GM12878 (cell line): ENCODE measurements around the gene IQGAP2. TPM values are rescaled to one million over a fixed set of nuclear protein-coding genes. Genes with fewer than 3 reads are reported as not detected.

Experiments used
- ATAC-seq: fragments of 200-7000 bp; cut with Tn5 transposase; 3 replicates; pipeline ENCODE4 v1.9.1; 2020; ENCODE audit warnings: mild to moderate bottlenecking, moderate library complexity
- BruUV-seq: library from RNA; stranded (reverse); fragments of 400-500 nt; replicated peaks from 2 replicates; lab custom pipeline; 2021; lab: Mats Ljungman, UMichigan
- CTCF ChIA-PET: fragments of 300-600 bp; sonication (Branson Sonifier 250); formaldehyde crosslinking; extraction: SDS; loops from one replicate; lab custom pipeline; 2021; ENCODE audit warnings: inconsistent platforms; lab: Yijun Ruan, JAX
- POLR2A ChIA-PET: fragments of 350-600 bp; formaldehyde crosslinking; extraction: SDS; loops from one replicate; lab custom pipeline; 2021; ENCODE audit warnings: inconsistent platforms; lab: Charles Lee
- RAD21 ChIA-PET: fragments of 300-600 bp; sonication (Branson Sonifier 250); formaldehyde crosslinking; loops from one replicate; lab custom pipeline; 2023; ENCODE audit warnings: antibody characterized with exemption; ENCODE audit not compliant: unreplicated experiment; lab: Charles Lee
- SMC1A ChIA-PET: fragments of 300-600 bp; sonication (Branson Sonifier 250); formaldehyde crosslinking; loops from one replicate; lab custom pipeline; 2023; ENCODE audit not compliant: unreplicated experiment, uncharacterized antibody; lab: Charles Lee
- DNase-seq: peaks from one replicate; pipeline ENCODE4 v3.0.0-alpha.2; 2011; ENCODE audit warnings: low read depth, low spot score
- FAIRE-seq: peaks from 3 replicates; lab custom pipeline; 2011; peaks lifted over from hg19 to GRCh38; lab: Jason Lieb, UNC
- H2AFZ ChIP-seq: 2 replicates; pipeline ENCODE4 v1.6.0; 2011; ENCODE audit warnings: low read depth, low read length, control low read depth; ENCODE audit not compliant: control insufficient read depth
- H3K27ac ChIP-seq: 2 replicates; pipeline ENCODE4 v1.5.1; 2011; ENCODE audit warnings: control low read depth; ENCODE audit not compliant: control insufficient read depth, insufficient read depth
- H3K27me3 ChIP-seq, 2 experiments: replicated peaks in 1 of 2; 2 replicates each; pipeline versions ENCODE4 v1.6.0 to v1.6.1; 2011; ENCODE audit warnings: low read length in 1 of 2; ENCODE audit not compliant: control insufficient read depth in 2 of 2, insufficient read depth in 2 of 2
- H3K36me3 ChIP-seq, 2 experiments: 2 replicates each; pipeline ENCODE4 v1.5.1; 2011; ENCODE audit warnings: low read length in 1 of 2; ENCODE audit not compliant: control insufficient read depth in 2 of 2, insufficient read depth in 2 of 2
- H3K4me1 ChIP-seq: 2 replicates; pipeline ENCODE4 v1.6.1; 2011; ENCODE audit warnings: mild to moderate bottlenecking, low read length, moderate library complexity, mixed read lengths; ENCODE audit not compliant: control insufficient read depth, insufficient read depth
- H3K4me2 ChIP-seq: 2 replicates; pipeline ENCODE4 v1.6.0; 2011; ENCODE audit warnings: control low read depth; ENCODE audit not compliant: control insufficient read depth, insufficient read depth
- H3K4me3 ChIP-seq: fragments of 200-600 bp; sonication (generic); 2 replicates; pipeline ENCODE4 v1.5.1; 2016
- H3K79me2 ChIP-seq: 2 replicates; pipeline ENCODE4 v1.6.0; 2011; ENCODE audit warnings: low read length; ENCODE audit not compliant: control insufficient read depth, insufficient read depth
- H3K9ac ChIP-seq: 2 replicates; pipeline ENCODE4 v1.8.0; 2011; ENCODE audit warnings: low read length, control low read depth, mixed read lengths; ENCODE audit not compliant: control insufficient read depth, insufficient read depth
- H3K9me3 ChIP-seq: replicated peaks from 3 replicates; pipeline ENCODE4 v1.5.1; 2011; ENCODE audit warnings: mild to moderate bottlenecking, low read length; ENCODE audit not compliant: control insufficient read depth, insufficient read depth
- H4K20me1 ChIP-seq: 2 replicates; pipeline ENCODE4 v1.6.0; 2011; ENCODE audit not compliant: control insufficient read depth, insufficient read depth
- BMI1 ChIP-seq: fragments of 450-650 bp; IDR thresholded peaks from 2 replicates; pipeline ENCODE4 v1.6.1; 2016; ENCODE audit warnings: mild to moderate bottlenecking, moderate library complexity, borderline replicate concordance
- FOXM1 ChIP-seq: IDR thresholded peaks from 2 replicates; pipeline ENCODE4 v1.6.1; 2012; ENCODE audit warnings: low read depth, mild to moderate bottlenecking, inconsistent platforms, low read length, moderate library complexity
- NFXL1 ChIP-seq: fragments of 450-650 bp; IDR thresholded peaks from 2 replicates; pipeline ENCODE4 v1.6.1; 2017; ENCODE audit warnings: antibody characterized with exemption, mild to moderate bottlenecking, borderline replicate concordance
- NFYB ChIP-seq: IDR thresholded peaks from 2 replicates; pipeline ENCODE4 v1.6.1; 2011; ENCODE audit warnings: low read depth, mild to moderate bottlenecking, low read length, improper control_type of control experiment, moderate library complexity; ENCODE audit not compliant: insufficient read depth
- PBX3 ChIP-seq: IDR thresholded peaks from 2 replicates; pipeline ENCODE4 v1.6.1; 2011; ENCODE audit warnings: mild to moderate bottlenecking, low read depth, low read length, moderate library complexity; ENCODE audit not compliant: insufficient replicate concordance
- POU2F2 ChIP-seq: IDR thresholded peaks from 3 replicates; pipeline ENCODE4 v1.6.1; 2011; ENCODE audit warnings: low read depth, mild to moderate bottlenecking, low read length, borderline replicate concordance
- RUNX3 ChIP-seq: IDR thresholded peaks from 2 replicates; pipeline ENCODE4 v1.6.1; 2012; ENCODE audit warnings: low read length, inconsistent platforms
- SIN3A ChIP-seq: IDR thresholded peaks from 2 replicates; pipeline ENCODE4 v1.6.1; 2012; ENCODE audit warnings: low read depth, low read length, improper control_type of control experiment
- USF2 ChIP-seq: IDR thresholded peaks from 2 replicates; pipeline ENCODE4 v1.6.1; 2011; ENCODE audit warnings: low read depth, low read length, improper control_type of control experiment, borderline replicate concordance
- WRNIP1 ChIP-seq: IDR thresholded peaks from 2 replicates; pipeline ENCODE4 v1.6.1; 2011; ENCODE audit warnings: low read depth, low read length, improper control_type of control experiment, borderline replicate concordance
- YY1 ChIP-seq: IDR thresholded peaks from 2 replicates; pipeline ENCODE4 v1.6.1; 2011; ENCODE audit warnings: low read depth, mild to moderate bottlenecking, low read length
- ZBTB4 ChIP-seq: fragments of 450-650 bp; formaldehyde crosslinking; IDR thresholded peaks from 2 replicates; pipeline ENCODE4 v1.4.0; 2022; ENCODE audit warnings: mild to moderate bottlenecking, moderate library complexity
- ZNF384 ChIP-seq: IDR thresholded peaks from 2 replicates; pipeline ENCODE4 v1.6.1; 2012; ENCODE audit warnings: low read depth, mild to moderate bottlenecking, low read length, improper control_type of control experiment, borderline replicate concordance
- WGBS: methylation state at CpG from one replicate; pipeline ENCODE4 v1.1.6; 2016; ENCODE audit warnings: low lambda C conversion rate; ENCODE audit not compliant: insufficient replicate concordance, insufficient coverage; ENCODE audit errors: missing lambda C conversion rate; 5-methylcytosine and 5-hydroxymethylcytosine counted together
- in situ Hi-C: fragments of 300-500 bp; cut with MboI; formaldehyde crosslinking; loops from 9 replicates; pipeline ENCODE4 v1.14.3; 2018; ENCODE audit warnings: mixed read lengths
- intact Hi-C: fragments of 100-400 bp; cut with micrococcal nuclease; formaldehyde crosslinking; loops from one replicate; pipeline ENCODE4 v1.14.2; 2022; ENCODE audit not compliant: unreplicated experiment
- polyA plus RNA-seq, 11 experiments: library from polyadenylated mRNA; depleted of rRNA in 4 of 11; unstranded in 6 of 11; stranded (reverse) in 5 of 11; fragments of >200 nt; fragmentation: Nextera tagmentation in 4 of 11; fragmentation: Illumina TruSeq in 1 of 11; extraction: Ambion mirVana in 4 of 11; extraction: Trizol in 1 of 11; gene quantifications; 1 replicate in 1 of 11; 2 replicates in 10 of 11; pipeline versions ENCODE4 v1.2.1 to v1.2.3, GENCODE V29; 2011 to 2016; ENCODE audit warnings: inconsistent platforms in 2 of 11, missing spikeins in 2 of 11, low read depth in 1 of 11
- total RNA-seq, 4 experiments: library from RNA; depleted of rRNA in 3 of 4; stranded (reverse); fragments of >200 nt in 3 of 4; fragmentation: Illumina TruSeq in 1 of 4; extraction: Trizol in 1 of 4; gene quantifications; 2 replicates each; pipeline versions ENCODE4 v1.2.1 to v1.2.3, GENCODE V29; 2013 to 2021

IQGAP2 gene
- total and polyA plus RNA-seq, 10 of the 15 experiments (the other 5 are each of a cell fraction or from before 2014, with no cell fraction given), result 14.5 to 41.4 (median 21.8) TPM

GRCh38 chr5:76492819-76493189 is 89.7 kb downstream of the IQGAP2 start:
- ChIA-PET RAD21 (no interaction called here), POLR2A (no interaction called here), CTCF (no interaction called here), SMC1A (interaction anchor here (1.2 kb wide), 1 partner anchor 55 kb away, joined by 3 read pairs; no protein-coding TSS in a partner anchor)
- H4K20me1 ChIP-seq, result no peaks in the 10 kb centered on the region
- DNase-seq (no peak), ATAC-seq (no peak), FAIRE-seq (no peak)
- no peaks in the 10 kb centered on the region for H3K4me1 ChIP-seq
- no TSS peak for BruUV-seq
- no peaks in the 10 kb centered on the region for H3K36me3 ChIP-seq
- H3K4me3 ChIP-seq, result no peak overlapping the region
- WGBS, result 83% methylated on average over 6 of the region's 6 CpGs
- H2AFZ ChIP-seq, result no peak overlapping the region
- intact Hi-C loops (no loop called here), in situ Hi-C loops (no loop called here)
- H3K27ac ChIP-seq, result no peak overlapping the region
- H3K79me2 ChIP-seq, result no peaks in the 10 kb centered on the region
- H3K4me2 ChIP-seq, result no peak overlapping the region
- H3K9ac ChIP-seq, result no peak overlapping the region
- TF ChIP-seq YY1 (no peak), ZNF384 (no peak), NFXL1 (no peak), NFYB (no peak), USF2 (no peak), BMI1 (no peak), POU2F2 (no peak), PBX3 (no peak), WRNIP1 (no peak), RUNX3 (no peak), ZBTB4 (CRISPR knock-in tag) (no peak), SIN3A (no peak), FOXM1 (no peak)
- H3K9me3 ChIP-seq, result no peaks in the 10 kb centered on the region
- H3K27me3 ChIP-seq, result no peaks in the 10 kb centered on the region
